Measurements from ENCODE around the gene VWA3B.

VWA3B gene

GRCh38 chr2:98160554-98160953 lies 73.6 kb downstream of the VWA3B start:
- H3K4me3 ChIP-seq (ENCODE audit: insufficient read depth, low read length, poor library complexity, severe bottlenecking) = no peak overlapping the region
- no peaks in the 10 kb centered on the region for H3K9me3 ChIP-seq (ENCODE audit: insufficient read depth, low read length)
- H3K27ac ChIP-seq (ENCODE audit: low read depth, low read length) = no peak overlapping the region
- no peaks in the 10 kb centered on the region for H3K27me3 ChIP-seq (ENCODE audit: low read length)
- H3K79me2 ChIP-seq (ENCODE audit: insufficient read depth, low read length) = no peaks in the 10 kb centered on the region
- TF ChIP-seq EZH2phosphoT487 (conservative IDR thresholded peaks at IDR 0.05; ENCODE audit: low read length) = no peak
- no peaks in the 10 kb centered on the region for H3F3A ChIP-seq (ENCODE audit: insufficient read depth)
- no peak overlapping the region for H3K4me2 ChIP-seq (ENCODE audit: low read depth, low read length, poor library complexity, severe bottlenecking)
- no peaks in the 10 kb centered on the region for H4K20me1 ChIP-seq (ENCODE audit: low read depth, low read length)
- no peak overlapping the region for H3K9ac ChIP-seq (ENCODE audit: low read length)
- no peak overlapping the region for H2AFZ ChIP-seq (ENCODE audit: low read depth, low read length, severe bottlenecking)
- H3K9me2 ChIP-seq (replicated peaks; ENCODE audit: insufficient read depth, low read length) = no peaks in the 10 kb centered on the region
- H3K36me3 ChIP-seq (ENCODE audit: low read length) = no peaks in the 10 kb centered on the region

- no peaks in the 10 kb centered on the region for H3F3A ChIP-seq (ENCODE audit: insufficient read depth)
- no peak overlapping the region for H2AFZ ChIP-seq (ENCODE audit: low read depth, low read length, severe bottlenecking)
- H3K9me2 ChIP-seq (replicated peaks; ENCODE audit: insufficient read depth, low read length) = no peaks in the 10 kb centered on the region
- H3K36me3 ChIP-seq (ENCODE audit: low read length) = no peaks in the 10 kb centered on the region
- H4K20me1 ChIP-seq (ENCODE audit: low read depth, low read length) = no peaks in the 10 kb centered on the region
- TF ChIP-seq CTCF (IDR thresholded peaks at IDR 0.05; ENCODE audit: insufficient read depth, low read length, poor library complexity, severe bottlenecking) (no peak), EZH2phosphoT487 (conservative IDR thresholded peaks at IDR 0.05; ENCODE audit: low read length) (no peak)
- H3K4me2 ChIP-seq (ENCODE audit: low read depth, low read length, poor library complexity, severe bottlenecking) = no peak overlapping the region
- no peak overlapping the region for H3K27ac ChIP-seq (ENCODE audit: low read depth, low read length)
- H3K27me3 ChIP-seq (ENCODE audit: low read length) = no peaks in the 10 kb centered on the region
- H3K9me3 ChIP-seq (ENCODE audit: insufficient read depth, low read length) = no peaks in the 10 kb centered on the region
- no peak overlapping the region for H3K9ac ChIP-seq (ENCODE audit: low read length)
- H3K79me2 ChIP-seq (ENCODE audit: insufficient read depth, low read length) = no peaks in the 10 kb centered on the region
- no peak overlapping the region for H3K4me3 ChIP-seq (ENCODE audit: insufficient read depth, low read length, poor library complexity, severe bottlenecking)
These were observed 74.2 kb downstream of the VWA3B start for GRCh38 chr2:98161186-98161585.

- no peak overlapping the region for H3K4me3 ChIP-seq (ENCODE audit: insufficient read depth, low read length, poor library complexity, severe bottlenecking)
- H3K9me3 ChIP-seq (ENCODE audit: insufficient read depth, low read length) = no peaks in the 10 kb centered on the region
- H3K79me2 ChIP-seq (ENCODE audit: insufficient read depth, low read length) = no peaks in the 10 kb centered on the region
- H3F3A ChIP-seq (ENCODE audit: insufficient read depth) = no peaks in the 10 kb centered on the region
- TF ChIP-seq CTCF (IDR thresholded peaks at IDR 0.05; ENCODE audit: insufficient read depth, low read length, poor library complexity, severe bottlenecking) = no peak
- TF ChIP-seq EZH2phosphoT487 (conservative IDR thresholded peaks at IDR 0.05; ENCODE audit: low read length) = no peak
- no peak overlapping the region for H3K9ac ChIP-seq (ENCODE audit: low read length)
- no peak overlapping the region for H3K27ac ChIP-seq (ENCODE audit: low read depth, low read length)
- no peaks in the 10 kb centered on the region for H3K36me3 ChIP-seq (ENCODE audit: low read length)
- no peaks in the 10 kb centered on the region for H3K9me2 ChIP-seq (replicated peaks; ENCODE audit: insufficient read depth, low read length)
- no peak overlapping the region for H2AFZ ChIP-seq (ENCODE audit: low read depth, low read length, severe bottlenecking)
- no peak overlapping the region for H3K4me2 ChIP-seq (ENCODE audit: low read depth, low read length, poor library complexity, severe bottlenecking)
- H4K20me1 ChIP-seq (ENCODE audit: low read depth, low read length) = no peaks in the 10 kb centered on the region
- H3K27me3 ChIP-seq (ENCODE audit: low read length) = no peaks in the 10 kb centered on the region
These were observed 77.3 kb downstream of the VWA3B start for GRCh38 chr2:98164256-98164655.

DNA sequence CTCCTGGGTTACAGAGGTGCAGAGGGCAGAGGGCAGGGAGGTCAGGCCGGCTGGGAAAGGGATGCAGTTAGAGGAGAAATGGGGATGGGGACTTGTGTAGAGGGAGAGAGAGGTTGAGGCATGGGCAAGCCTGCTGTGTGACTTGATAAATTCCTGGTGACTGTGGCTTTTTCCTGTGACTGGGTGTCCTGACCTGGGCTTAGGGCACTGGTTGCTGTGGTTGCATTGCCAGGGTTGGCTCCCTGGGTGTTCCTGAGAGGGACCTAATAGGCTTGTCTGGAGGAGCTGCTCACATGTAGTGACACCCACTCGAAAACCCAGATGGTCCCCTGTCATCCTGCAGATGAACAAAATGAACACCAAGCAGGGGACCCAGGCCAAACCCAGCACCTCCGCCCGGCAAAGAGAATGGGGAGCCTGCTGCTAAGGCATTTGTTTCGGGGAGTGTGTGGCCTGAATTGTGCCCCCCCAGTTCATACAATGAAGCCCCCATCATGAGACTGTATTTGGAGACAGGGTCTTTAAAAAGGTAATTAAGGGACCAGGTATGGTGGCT lies 78.6 kb downstream of the VWA3B start:
- no peak for TF ChIP-seq EZH2phosphoT487 (conservative IDR thresholded peaks at IDR 0.05; ENCODE audit: low read length)
- no peak for TF ChIP-seq CTCF (IDR thresholded peaks at IDR 0.05; ENCODE audit: insufficient read depth, low read length, poor library complexity, severe bottlenecking)

More for the DNA sequence above, 78.6 kb downstream of the VWA3B start:
- H2AFZ ChIP-seq (ENCODE audit: low read depth, low read length, severe bottlenecking) = no peak overlapping the region
- H3K36me3 ChIP-seq (ENCODE audit: low read length) = no peaks in the 10 kb centered on the region
- no peak overlapping the region for H3K27ac ChIP-seq (ENCODE audit: low read depth, low read length)
- H3K9me3 ChIP-seq (ENCODE audit: insufficient read depth, low read length) = no peaks in the 10 kb centered on the region
- no peak overlapping the region for H3K4me2 ChIP-seq (ENCODE audit: low read depth, low read length, poor library complexity, severe bottlenecking)
- H3K4me3 ChIP-seq (ENCODE audit: insufficient read depth, low read length, poor library complexity, severe bottlenecking) = no peak overlapping the region
- no peak overlapping the region for H3K9ac ChIP-seq (ENCODE audit: low read length)
- no peaks in the 10 kb centered on the region for H3F3A ChIP-seq (ENCODE audit: insufficient read depth)
- no peaks in the 10 kb centered on the region for H3K79me2 ChIP-seq (ENCODE audit: insufficient read depth, low read length)
- no peaks in the 10 kb centered on the region for H4K20me1 ChIP-seq (ENCODE audit: low read depth, low read length)
- no peaks in the 10 kb centered on the region for H3K9me2 ChIP-seq (replicated peaks; ENCODE audit: insufficient read depth, low read length)
- H3K27me3 ChIP-seq (ENCODE audit: low read length) = no peaks in the 10 kb centered on the region
